Measurements from ENCODE around the gene LBR.

GRCh38 chr1:225464851-225465792 lies 37.3 kb upstream of the LBR start:
- TF ChIP-seq CTCF (IDR thresholded peaks at IDR 0.05) (no peak), POLR2A (IDR thresholded peaks at IDR 0.05) (no peak), EP300 (IDR thresholded peaks at IDR 0.05) (no peak)

Data from ovary (tissue), 3 donors.